HG03196 (cell line): ENCODE measurements around the gene RHBDD1.

Source experiments
- ATAC-seq: cut with Tn5 transposase; IDR thresholded peaks from one replicate; pipeline ENCODE4 v1.9.1; 2021; ENCODE audit not compliant: unreplicated experiment

Gene RHBDD1

DNA sequence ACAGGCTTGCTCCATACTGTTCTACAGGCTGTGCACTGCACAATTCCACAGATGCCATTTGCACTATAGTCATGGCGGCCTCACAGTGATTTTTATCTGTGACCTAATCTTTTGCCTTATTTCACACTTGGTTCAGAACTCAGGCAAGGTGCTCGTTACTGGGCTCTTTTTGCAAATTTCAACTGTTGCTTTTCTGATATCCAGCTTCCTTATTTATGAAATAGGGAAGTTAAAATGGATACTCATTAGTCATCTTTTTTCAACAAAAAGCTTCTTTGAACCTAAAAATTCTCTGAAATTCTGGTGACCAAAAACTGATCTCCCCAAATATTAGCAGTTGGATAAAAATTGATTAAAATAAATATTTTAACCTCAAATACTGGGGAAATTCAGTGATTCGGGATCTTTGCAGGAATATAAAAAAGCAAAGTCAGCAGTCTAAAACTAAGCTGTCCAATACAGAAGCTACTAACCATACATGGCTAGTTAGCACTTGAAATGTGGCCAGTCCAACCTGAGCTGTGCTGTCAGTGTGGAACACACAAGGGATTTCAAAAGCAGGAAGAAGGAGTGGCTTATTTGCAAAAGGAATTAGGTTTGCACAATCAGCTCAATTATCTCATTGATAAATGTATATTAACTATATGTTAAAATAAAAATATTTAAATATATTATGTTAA, 193.7 kb downstream of the RHBDD1 start:
- ATAC-seq, result no peak

DNA sequence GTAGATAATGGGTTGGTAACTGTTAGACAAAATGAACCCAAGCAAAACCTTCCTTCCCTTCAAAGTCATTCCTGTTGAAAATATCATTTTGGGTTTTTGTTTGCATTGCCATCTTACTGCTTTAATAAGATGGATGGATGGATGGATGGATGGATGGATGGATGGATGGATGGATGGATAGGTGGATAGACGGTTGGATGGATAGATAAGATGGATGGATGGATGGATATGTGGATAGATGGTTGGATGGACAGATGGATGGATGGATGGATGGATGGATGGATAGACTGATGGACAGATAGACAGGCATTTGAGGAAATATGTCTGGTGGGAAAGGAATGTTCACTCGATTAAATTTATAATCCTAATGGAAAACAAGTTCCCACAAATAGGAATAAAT, 194.9 kb downstream of the RHBDD1 start:
- ATAC-seq, result no peak

DNA sequence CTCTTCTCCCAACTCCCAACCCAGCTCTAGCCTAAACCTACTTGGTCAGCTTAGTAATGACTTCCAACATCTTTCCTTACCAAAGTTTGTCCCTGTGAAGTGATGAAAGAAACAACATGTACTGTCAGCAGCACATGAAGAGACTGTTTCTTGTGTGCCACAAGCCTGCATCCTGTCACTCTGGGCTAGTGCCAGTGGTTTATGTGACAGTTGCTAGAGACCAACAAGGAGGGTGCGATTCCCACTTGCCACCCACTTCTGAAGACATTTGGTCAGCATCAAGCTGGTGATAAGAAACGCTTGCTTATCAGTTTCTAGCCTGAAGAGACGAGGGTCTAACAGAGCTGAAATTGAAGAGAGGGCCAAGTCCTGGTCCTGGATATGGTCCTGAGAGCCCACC, 195.5 kb downstream of the RHBDD1 start:
- ATAC-seq, result no peak

DNA sequence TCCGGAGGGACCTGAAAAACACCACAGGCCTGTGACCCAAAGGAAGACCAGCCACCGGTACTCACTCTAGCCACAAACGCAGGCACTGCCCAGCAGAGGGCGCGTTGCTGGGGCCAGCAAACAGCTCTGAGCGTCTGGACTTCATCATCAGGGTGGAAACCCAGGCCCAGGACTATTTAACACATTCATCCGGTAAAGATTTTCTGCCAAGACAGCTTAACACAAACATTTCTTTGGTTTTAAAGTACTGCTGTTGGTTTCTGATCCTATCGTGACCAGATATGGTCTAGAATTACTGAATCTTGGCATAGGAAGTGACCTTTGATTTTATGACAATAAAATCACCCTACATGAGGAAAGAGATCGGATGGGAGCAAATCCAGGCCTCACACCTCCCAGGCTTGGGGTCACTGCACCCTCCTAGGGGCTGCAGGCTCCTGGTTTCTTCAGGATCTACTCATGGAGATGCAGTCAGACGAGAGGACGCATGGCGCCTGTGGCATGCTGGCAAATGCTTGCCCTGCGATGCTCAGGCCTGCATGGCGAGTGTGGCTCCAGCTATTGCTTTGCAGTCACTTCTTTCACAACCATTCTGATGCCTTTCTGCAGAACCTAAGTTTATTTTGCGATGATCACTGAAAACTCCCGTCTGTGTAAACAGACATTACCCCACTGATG, 197.8 kb downstream of the RHBDD1 start:
- no peak for ATAC-seq

DNA sequence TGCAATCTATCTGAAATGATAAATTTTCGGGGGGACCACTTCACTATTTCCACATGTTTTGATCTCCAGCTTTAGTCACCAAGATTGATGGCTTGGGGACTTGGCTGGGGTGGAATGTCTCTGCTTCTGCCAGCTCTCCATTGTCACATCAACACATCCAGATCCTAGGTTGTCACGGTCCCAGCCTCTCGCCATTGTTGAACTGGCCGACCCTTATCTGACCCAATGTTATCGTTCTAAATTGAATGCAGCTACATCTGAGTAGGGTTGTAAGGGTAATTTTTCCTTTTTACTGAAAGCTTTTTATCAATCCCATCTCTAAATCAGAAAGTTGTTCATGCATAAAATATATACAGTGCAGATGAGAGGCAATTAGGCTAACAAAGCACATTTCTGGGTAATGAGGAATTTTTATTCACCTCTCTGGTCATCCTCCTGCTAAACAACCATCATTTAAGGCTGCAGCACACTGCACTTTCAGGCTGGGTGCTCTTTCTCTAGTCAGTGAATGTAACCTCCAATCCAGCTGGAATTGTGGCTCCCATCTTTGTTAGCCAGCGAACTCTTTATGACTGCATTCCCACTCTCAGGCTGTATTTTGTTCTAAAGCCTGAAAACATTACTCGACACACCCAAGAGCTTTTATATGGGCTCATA, 200.0 kb downstream of the RHBDD1 start:
- ATAC-seq, result no peak

DNA sequence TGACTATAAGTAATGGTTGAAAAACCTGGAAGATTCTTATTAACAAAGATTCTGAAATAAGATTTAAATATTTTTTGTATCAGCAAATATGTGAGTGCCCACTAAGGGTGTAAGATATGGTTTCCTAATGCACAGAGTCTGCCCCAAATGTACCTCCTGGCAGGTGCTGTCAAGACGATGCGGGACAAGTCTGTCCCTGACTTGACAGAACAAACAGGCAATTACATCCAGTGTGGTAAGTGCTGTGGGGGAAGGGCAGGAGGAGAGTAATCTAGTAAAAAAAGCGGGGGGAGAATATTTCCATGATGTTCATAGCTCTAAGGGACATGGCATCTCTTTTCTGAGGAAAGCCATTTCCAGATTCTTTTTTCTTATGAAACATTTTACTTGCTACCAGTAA, 200.7 kb downstream of the RHBDD1 start:
- ATAC-seq, result no peak

DNA sequence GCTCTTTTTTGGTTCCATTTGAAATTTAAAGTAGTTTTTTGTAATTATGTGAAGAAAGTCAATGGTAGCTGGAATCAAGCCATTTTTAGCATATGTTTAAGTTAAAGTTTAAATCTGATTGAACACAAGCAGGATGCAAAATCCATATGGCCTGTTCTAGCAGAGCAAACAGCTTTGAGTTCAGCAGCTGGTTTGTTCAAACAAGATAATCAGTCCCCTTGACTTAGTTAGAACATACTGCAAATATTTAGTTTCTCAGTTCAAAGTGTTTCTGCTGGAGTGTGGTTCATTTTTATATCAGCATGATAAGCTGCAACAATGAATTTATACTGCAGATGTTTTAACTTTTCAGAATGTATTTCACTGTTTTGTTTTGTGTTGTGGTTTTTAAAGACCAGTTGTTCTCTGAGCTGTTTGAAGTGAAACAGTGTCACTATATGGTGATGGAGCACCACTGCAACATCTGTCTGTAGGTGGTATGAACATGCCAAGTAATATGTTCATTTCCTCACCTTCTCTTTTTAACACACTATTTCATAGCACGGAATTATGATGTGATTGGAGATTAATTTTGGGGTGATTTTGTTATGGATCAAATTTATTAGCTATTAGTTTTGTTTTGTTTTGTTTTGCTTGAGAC, 202.8 kb downstream of the RHBDD1 start:
- ATAC-seq, result no peak

DNA sequence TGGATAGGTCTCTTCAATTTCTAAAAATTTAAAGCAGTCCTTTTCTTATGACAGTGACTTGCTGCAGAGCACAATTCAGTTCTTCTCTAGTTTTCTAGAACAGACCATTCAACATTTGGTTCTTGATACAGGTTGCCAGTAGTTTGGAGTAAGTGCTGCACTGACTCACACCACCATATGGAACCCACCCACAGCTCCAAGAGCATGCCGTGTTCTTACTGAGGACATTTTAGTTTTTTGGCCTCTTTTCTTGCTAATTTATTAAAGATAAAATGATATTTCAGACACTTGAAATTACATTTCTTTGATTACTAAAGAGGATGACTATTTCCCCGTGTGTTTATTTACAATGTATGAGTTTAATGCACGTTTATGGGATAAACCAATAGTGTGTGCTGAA, 208.1 kb downstream of the RHBDD1 start:
- ATAC-seq, result no peak
